ENCODE results near the gene TUBB. TPM values are rescaled to one million over a fixed set of nuclear protein-coding genes. Genes with fewer than 3 reads are reported as not detected.

TUBB gene
- total and polyA plus RNA-seq, 9 of the 15 experiments (the other 6 are each of a cell fraction or from before 2014, with no cell fraction given) = 971 to 2,870 (median 1,478) TPM

GRCh38 chr6:30725713-30726505 lies 5.8 kb downstream of the TUBB start (continued):
- TF ChIP-seq ZNF280A (IDR thresholded peaks at IDR 0.05; ENCODE audit: low read depth, partially characterized antibody) (no peak), MEIS2 (IDR thresholded peaks at IDR 0.05; ENCODE audit: partially characterized antibody) (no peak), CBFA2T3 (IDR thresholded peaks at IDR 0.05) (no peak), HDAC2 (IDR thresholded peaks at IDR 0.05) (no peak), HMG20A (CRISPR knock-in tag; conservative IDR thresholded peaks at IDR 0.05) (no peak), ZNF436 (CRISPR knock-in tag; IDR thresholded peaks at IDR 0.05) (no peak), ZBED1 (IDR thresholded peaks at IDR 0.05) (no peak), RBM15 (IDR thresholded peaks at IDR 0.05; ENCODE audit: insufficient read depth, low read length) (no peak)
- TF ChIP-seq, protein P1, sequence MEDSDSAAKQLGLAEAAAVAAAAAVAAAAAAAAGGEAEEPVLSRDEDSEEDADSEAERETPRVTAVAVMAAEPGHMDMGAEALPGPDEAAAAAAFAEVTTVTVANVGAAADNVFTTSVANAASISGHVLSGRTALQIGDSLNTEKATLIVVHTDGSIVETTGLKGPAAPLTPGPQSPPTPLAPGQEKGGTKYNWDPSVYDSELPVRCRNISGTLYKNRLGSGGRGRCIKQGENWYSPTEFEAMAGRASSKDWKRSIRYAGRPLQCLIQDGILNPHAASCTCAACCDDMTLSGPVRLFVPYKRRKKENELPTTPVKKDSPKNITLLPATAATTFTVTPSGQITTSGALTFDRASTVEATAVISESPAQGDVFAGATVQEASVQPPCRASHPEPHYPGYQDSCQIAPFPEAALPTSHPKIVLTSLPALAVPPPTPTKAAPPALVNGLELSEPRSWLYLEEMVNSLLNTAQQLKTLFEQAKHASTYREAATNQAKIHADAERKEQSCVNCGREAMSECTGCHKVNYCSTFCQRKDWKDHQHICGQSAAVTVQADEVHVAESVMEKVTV (CRISPR knock-in tag; IDR thresholded peaks at IDR 0.05) = peak; percentile 19; the same call in 1 of the 2 replicates

Data from K562 (cell line).